Measurements from ENCODE around the gene SOBP.

The SOBP gene

GRCh38 chr6:107653861-107654394, 164.0 kb downstream of the SOBP start:
- DNase-seq (ENCODE audit: insufficient read length, low spot score) (no peak), FAIRE-seq (no peak)

GRCh38 chr6:107654764-107655163, 164.8 kb downstream of the SOBP start:
- no peak for FAIRE-seq
- DNase-seq (ENCODE audit: insufficient read length, low spot score): no peak

- FAIRE-seq (no peak), DNase-seq (ENCODE audit: insufficient read length, low spot score) (no peak)
Measured at GRCh38 chr6:107655245-107655644, 165.3 kb downstream of the SOBP start.

GRCh38 chr6:107655864-107656263, 165.9 kb downstream of the SOBP start:
- FAIRE-seq (no peak), DNase-seq (ENCODE audit: insufficient read length, low spot score) (no peak)

GRCh38 chr6:107656401-107656800, 166.5 kb downstream of the SOBP start:
- FAIRE-seq: no peak
- DNase-seq (ENCODE audit: insufficient read length, low spot score): no peak

- DNase-seq (ENCODE audit: insufficient read length, low spot score) (no peak), FAIRE-seq (no peak)
Measured at GRCh38 chr6:107656883-107657282, 167.0 kb downstream of the SOBP start.

- no peak for DNase-seq (ENCODE audit: insufficient read length, low spot score)
- FAIRE-seq: no peak
Measured at GRCh38 chr6:107657373-107657754, 167.4 kb downstream of the SOBP start.

GRCh38 chr6:107657755-107658461, 168.0 kb downstream of the SOBP start:
- peak; percentile 98 for FAIRE-seq
- DNase-seq (ENCODE audit: insufficient read length, low spot score): no peak

- no peak for DNase-seq (ENCODE audit: insufficient read length, low spot score)
- peak; percentile 88 for FAIRE-seq
Measured at GRCh38 chr6:107658920-107659865, 169.3 kb downstream of the SOBP start.

- FAIRE-seq (no peak), DNase-seq (ENCODE audit: insufficient read length, low spot score) (no peak)
Measured at GRCh38 chr6:107660839-107661238, 170.9 kb downstream of the SOBP start.

- FAIRE-seq (no peak), DNase-seq (ENCODE audit: insufficient read length, low spot score) (no peak)
Measured at GRCh38 chr6:107661291-107661690, 171.4 kb downstream of the SOBP start.

- DNase-seq (ENCODE audit: insufficient read length, low spot score): no peak
- no peak for FAIRE-seq
Measured at GRCh38 chr6:107662333-107662732, 172.4 kb downstream of the SOBP start.

- DNase-seq (ENCODE audit: insufficient read length, low spot score): no peak
- no peak for FAIRE-seq
Measured at GRCh38 chr6:107663308-107663707, 173.4 kb downstream of the SOBP start.

- FAIRE-seq (no peak), DNase-seq (ENCODE audit: insufficient read length, low spot score) (no peak)
Measured at GRCh38 chr6:107665382-107665781, 175.5 kb downstream of the SOBP start.

- FAIRE-seq: no peak
- no peak for DNase-seq (ENCODE audit: insufficient read length, low spot score)
Measured at GRCh38 chr6:107666084-107666980, 176.4 kb downstream of the SOBP start.

- DNase-seq (ENCODE audit: insufficient read length, low spot score) (no peak), FAIRE-seq (no peak)
Measured at GRCh38 chr6:107666981-107667601, 177.2 kb downstream of the SOBP start.

GRCh38 chr6:107667790-107668189, 177.9 kb downstream of the SOBP start:
- DNase-seq (ENCODE audit: insufficient read length, low spot score) (no peak), FAIRE-seq (no peak)

GRCh38 chr6:107668743-107669474, 179.0 kb downstream of the SOBP start:
- peak; percentile 53 for DNase-seq (ENCODE audit: insufficient read length, low spot score)
- peak; percentile 98 for FAIRE-seq

- peak; percentile 92 for FAIRE-seq
- DNase-seq (ENCODE audit: insufficient read length, low spot score): peak; percentile 21
Measured at GRCh38 chr6:107670792-107671199, 180.9 kb downstream of the SOBP start.

Data from GM19239 (cell line).